ENCODE results near the gene CXXC1. TPM values are rescaled to one million over a fixed set of nuclear protein-coding genes. Genes with fewer than 3 reads are reported as not detected.

CXXC1 gene
- total RNA-seq, 2 donors from 2014 or later, result 93.1 to 102 TPM

- Histone ChIP-seq H3K36me3 (ENCODE audit: control insufficient read depth, insufficient read depth, low read length) (no peaks in the 10 kb centered on the region), H3K27ac (ENCODE audit: low read depth, low read length) (no peak overlapping the region), H3K9ac (ENCODE audit: extremely low read depth, low read length, poor library complexity, severe bottlenecking) (no peak overlapping the region), H3K9me3 (ENCODE audit: control insufficient read depth, low read length) (peaks cover 6% of the 10 kb centered on the region), H3K4me1 (ENCODE audit: control insufficient read depth, insufficient read depth, low read length) (peaks cover 2% of the 10 kb centered on the region), H3K27me3 (ENCODE audit: control insufficient read depth, insufficient read depth, low read length, poor library complexity, severe bottlenecking) (peaks cover 5% of the 10 kb centered on the region), H3K4me3 (ENCODE audit: low read length) (no peak overlapping the region)
- DNase-seq, result no peak
- Mint-ChIP-seq H3K4me1 (peaks cover 5% of the 10 kb centered on the region), H3K27me3 (ENCODE audit: insufficient read depth) (peaks cover 68% of the 10 kb centered on the region), H3K27ac (no peak overlapping the region), H3K4me3 (no peak overlapping the region), H3K9me3 (peaks cover 17% of the 10 kb centered on the region), H3K36me3 (ENCODE audit: low read depth) (no peaks in the 10 kb centered on the region)
- no peak for TF ChIP-seq CTCF (conservative IDR thresholded peaks at IDR 0.05)
- 79 to 80% methylated on average over 4 to 5 of the region's 5 CpGs for WGBS, 2 experiments (ENCODE audit: insufficient coverage in 1 of 2, insufficient read length in 1 of 2)
Observed at GRCh38 chr18:50301074-50301473, 13.6 kb upstream of the CXXC1 start.

DNA sequence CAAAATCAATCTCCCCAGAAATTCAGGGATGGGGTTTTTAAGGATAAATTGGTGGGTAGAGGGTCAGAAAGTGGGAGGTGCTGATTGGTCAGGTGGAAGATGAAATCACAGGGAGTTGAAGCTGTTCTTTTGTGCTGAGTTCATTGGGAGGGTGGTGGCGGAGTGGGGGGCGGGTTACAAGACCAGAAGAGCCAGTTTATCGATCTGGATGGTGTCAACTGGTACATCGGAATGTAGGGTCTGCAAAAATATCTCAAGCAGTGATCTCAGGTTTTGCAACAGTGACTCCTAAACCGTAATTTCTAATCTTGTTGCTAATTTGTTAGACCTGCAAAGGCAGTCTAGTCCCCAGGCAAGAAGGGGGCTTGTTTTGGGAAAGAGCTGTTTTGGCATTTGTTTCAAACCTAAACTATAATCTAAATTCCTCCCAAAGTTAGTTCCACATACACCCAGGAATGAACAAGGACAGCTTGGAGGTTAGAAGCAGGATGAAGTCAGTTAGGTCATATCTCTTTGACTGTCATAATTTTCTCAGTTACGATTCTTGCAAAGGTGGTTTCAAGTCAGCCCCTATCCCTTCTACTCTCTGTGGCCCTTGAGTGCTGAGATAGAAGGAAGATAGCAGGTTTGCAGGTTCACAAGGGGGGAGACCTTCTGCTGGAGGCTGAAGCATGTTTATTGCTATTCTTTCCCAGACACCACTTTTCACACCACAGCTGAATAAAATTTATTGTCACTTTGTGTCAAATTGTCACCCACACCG is 12.3 kb upstream of the CXXC1 start:
- WGBS, 2 experiments (ENCODE audit: insufficient coverage in 1 of 2, insufficient read length in 1 of 2), result 88 to 89% methylated on average over 6 to 7 of the region's 7 CpGs
- H3K4me3 ChIP-seq (ENCODE audit: low read length), result no peak overlapping the region
- no peak for DNase-seq
- H3K27me3 ChIP-seq (ENCODE audit: control insufficient read depth, insufficient read depth, low read length, poor library complexity, severe bottlenecking), result peaks cover 8% of the 10 kb centered on the region
- TF ChIP-seq CTCF (conservative IDR thresholded peaks at IDR 0.05), result no peak
- H3K4me3 Mint-ChIP-seq, result no peak overlapping the region
- H3K9me3 Mint-ChIP-seq, result peaks cover 14% of the 10 kb centered on the region
- H3K4me1 Mint-ChIP-seq, result peaks cover 5% of the 10 kb centered on the region
- H3K27ac ChIP-seq (ENCODE audit: low read depth, low read length), result no peak overlapping the region
- H3K9me3 ChIP-seq (ENCODE audit: control insufficient read depth, low read length), result no peaks in the 10 kb centered on the region
- H3K27me3 Mint-ChIP-seq (ENCODE audit: insufficient read depth), result peaks cover 70% of the 10 kb centered on the region
- no peak overlapping the region for H3K9ac ChIP-seq (ENCODE audit: extremely low read depth, low read length, poor library complexity, severe bottlenecking)
- H3K27ac Mint-ChIP-seq, result no peak overlapping the region
- no peaks in the 10 kb centered on the region for H3K36me3 Mint-ChIP-seq (ENCODE audit: low read depth)
- peaks cover 2% of the 10 kb centered on the region for H3K4me1 ChIP-seq (ENCODE audit: control insufficient read depth, insufficient read depth, low read length)
- no peaks in the 10 kb centered on the region for H3K36me3 ChIP-seq (ENCODE audit: control insufficient read depth, insufficient read depth, low read length)

DNA sequence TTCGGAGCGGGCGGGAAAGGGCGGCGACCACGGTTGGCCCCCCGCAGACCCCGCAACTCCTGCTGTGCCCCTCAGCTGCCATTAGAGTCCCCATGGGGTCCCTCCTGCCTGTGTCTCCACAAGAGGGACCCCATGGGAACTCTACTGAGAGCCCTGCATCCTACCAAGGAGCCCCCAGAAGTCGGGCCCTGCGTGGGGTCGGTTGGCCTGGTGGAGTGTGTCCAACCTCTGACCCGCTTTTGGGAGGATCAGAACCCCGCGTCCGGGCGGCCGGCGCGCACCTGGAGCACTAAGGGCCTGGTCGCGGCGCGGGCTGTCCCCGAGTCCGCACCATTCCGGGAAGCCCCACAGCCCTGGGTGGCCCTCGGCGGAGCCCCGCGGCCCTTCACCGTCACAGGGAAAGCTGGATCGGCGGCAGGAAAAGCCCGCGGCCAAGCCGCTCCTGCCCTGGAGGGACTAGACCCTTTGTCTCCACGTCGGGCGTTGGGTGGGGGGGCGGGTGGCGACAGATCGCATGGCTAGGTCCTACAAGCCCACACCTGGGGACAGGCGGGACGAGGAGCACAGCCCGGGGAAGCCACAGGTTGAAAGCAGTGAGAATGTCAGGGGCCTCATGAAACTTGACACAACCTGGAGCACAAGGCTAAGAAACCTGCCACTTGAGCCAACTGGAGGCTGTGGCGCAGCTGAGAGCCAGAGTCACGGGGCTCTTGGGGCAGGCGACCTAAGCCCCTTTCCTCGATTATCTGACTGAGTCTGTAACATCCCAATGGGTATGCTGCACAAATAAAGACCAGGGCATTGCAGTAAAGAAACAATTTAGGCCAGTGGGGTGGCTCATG is 11.2 kb upstream of the CXXC1 start:
- Histone ChIP-seq H3K9ac (ENCODE audit: extremely low read depth, low read length, poor library complexity, severe bottlenecking) (no peak overlapping the region), H3K4me1 (ENCODE audit: control insufficient read depth, insufficient read depth, low read length) (peaks cover 2% of the 10 kb centered on the region), H3K27ac (ENCODE audit: low read depth, low read length) (no peak overlapping the region), H3K4me3 (ENCODE audit: low read length) (no peak overlapping the region), H3K27me3 (ENCODE audit: control insufficient read depth, insufficient read depth, low read length, poor library complexity, severe bottlenecking) (peaks cover 8% of the 10 kb centered on the region), H3K9me3 (ENCODE audit: control insufficient read depth, low read length) (peaks cover 5% of the 10 kb centered on the region), H3K36me3 (ENCODE audit: control insufficient read depth, insufficient read depth, low read length) (no peaks in the 10 kb centered on the region)
- peaks cover 12% of the 10 kb centered on the region for H3K9me3 Mint-ChIP-seq
- 94 to 97% methylated on average over 16 to 49 of the region's 49 CpGs for WGBS, 2 experiments (ENCODE audit: insufficient coverage in 1 of 2, insufficient read length in 1 of 2)
- peaks cover 71% of the 10 kb centered on the region for H3K27me3 Mint-ChIP-seq (ENCODE audit: insufficient read depth)
- DNase-seq, result no peak
- peak; percentile 25 for TF ChIP-seq CTCF (conservative IDR thresholded peaks at IDR 0.05)
- H3K27ac Mint-ChIP-seq, result no peak overlapping the region
- H3K4me3 Mint-ChIP-seq, result peak overlapping the region; percentile 65
- H3K36me3 Mint-ChIP-seq (ENCODE audit: low read depth), result no peaks in the 10 kb centered on the region
- H3K4me1 Mint-ChIP-seq, result peaks cover 5% of the 10 kb centered on the region

Measured in endodermal cell (in vitro differentiated cells).